Suprapubic skin (tissue), 4 donors: ENCODE results near the gene VAMP7.

Experiments used
- EP300 ChIP-seq: sonication (generic); formaldehyde crosslinking; IDR thresholded peaks from one replicate; pipeline ENCODE4 v1.6.1; 2017; ENCODE audit warnings: antibody characterized with exemption
- POLR2A ChIP-seq, 2 donors: fragments of 450-650 bp; IDR thresholded peaks; one replicate each; pipeline ENCODE4 v1.6.1; 2017; ENCODE audit warnings: antibody characterized with exemption in 2 of 2, mild to moderate bottlenecking in 2 of 2, moderate library complexity in 2 of 2
- POLR2AphosphoS5 ChIP-seq, 3 donors: sonication (generic); formaldehyde crosslinking; IDR thresholded peaks; one replicate each; pipeline ENCODE4 v1.6.1; 2017; ENCODE audit warnings: antibody characterized with exemption in 3 of 3
- TF ChIP-seq, protein P1 (sequence below), 2 donors: fragments of 200-600 bp in 1 of 2; fragments of 450-650 bp in 1 of 2; sonication (generic) in 1 of 2; IDR thresholded peaks; one replicate each; pipeline ENCODE4 v1.5.1; 2016 to 2019; ENCODE audit warnings: antibody characterized with exemption in 2 of 2, mild to moderate bottlenecking in 1 of 2, moderate library complexity in 1 of 2

DNA sequence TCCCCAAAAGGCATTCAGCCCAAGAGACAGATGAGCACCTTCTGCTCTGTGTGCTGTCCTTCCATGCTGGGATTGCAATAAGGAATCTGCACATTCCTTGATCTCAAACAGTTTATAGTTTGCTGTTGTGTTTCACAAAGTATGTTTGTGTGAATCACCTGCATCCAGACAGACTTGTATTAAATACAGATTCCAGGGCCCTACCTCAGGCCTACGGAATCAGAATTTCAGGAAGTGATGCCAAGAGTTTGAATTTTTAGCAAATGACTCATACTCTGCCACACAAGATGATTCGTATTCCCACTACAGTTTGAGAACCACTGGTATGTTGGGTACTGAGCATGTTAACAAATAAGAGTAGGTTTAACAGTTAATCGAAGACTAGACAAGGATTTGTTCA, 7.0 kb downstream of the VAMP7 start:
- TF ChIP-seq POLR2A (IDR thresholded peaks at IDR 0.05) (no peak), EP300 (no peak), POLR2AphosphoS5 (IDR thresholded peaks at IDR 0.05) (no peak)
- TF ChIP-seq, protein P1, sequence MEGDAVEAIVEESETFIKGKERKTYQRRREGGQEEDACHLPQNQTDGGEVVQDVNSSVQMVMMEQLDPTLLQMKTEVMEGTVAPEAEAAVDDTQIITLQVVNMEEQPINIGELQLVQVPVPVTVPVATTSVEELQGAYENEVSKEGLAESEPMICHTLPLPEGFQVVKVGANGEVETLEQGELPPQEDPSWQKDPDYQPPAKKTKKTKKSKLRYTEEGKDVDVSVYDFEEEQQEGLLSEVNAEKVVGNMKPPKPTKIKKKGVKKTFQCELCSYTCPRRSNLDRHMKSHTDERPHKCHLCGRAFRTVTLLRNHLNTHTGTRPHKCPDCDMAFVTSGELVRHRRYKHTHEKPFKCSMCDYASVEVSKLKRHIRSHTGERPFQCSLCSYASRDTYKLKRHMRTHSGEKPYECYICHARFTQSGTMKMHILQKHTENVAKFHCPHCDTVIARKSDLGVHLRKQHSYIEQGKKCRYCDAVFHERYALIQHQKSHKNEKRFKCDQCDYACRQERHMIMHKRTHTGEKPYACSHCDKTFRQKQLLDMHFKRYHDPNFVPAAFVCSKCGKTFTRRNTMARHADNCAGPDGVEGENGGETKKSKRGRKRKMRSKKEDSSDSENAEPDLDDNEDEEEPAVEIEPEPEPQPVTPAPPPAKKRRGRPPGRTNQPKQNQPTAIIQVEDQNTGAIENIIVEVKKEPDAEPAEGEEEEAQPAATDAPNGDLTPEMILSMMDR (IDR thresholded peaks at IDR 0.05), result no peak
